Measurements from ENCODE around the gene IARS2. TPM values are rescaled to one million over a fixed set of nuclear protein-coding genes. Genes with fewer than 3 reads are reported as not detected.

The IARS2 gene
- total RNA-seq, 1 experiment from 2014 or later, result 73.9 TPM

GRCh38 chr1:220176540-220176939 is 82.6 kb downstream of the IARS2 start:
- H3K9me3 Mint-ChIP-seq, result no peaks in the 10 kb centered on the region
- peaks cover 39% of the 10 kb centered on the region for H3K36me3 Mint-ChIP-seq
- ATAC-seq (no peak; the same call in 1 of the 2 replicates), DNase-seq (ENCODE audit: low spot score) (no peak)
- 0 out of 2 replicates have a peak overlapping the region, but pooled peaks have one; percentile 31 for H3K27ac Mint-ChIP-seq
- H3K4me1 Mint-ChIP-seq, result no peaks in the 10 kb centered on the region
- H3K4me3 Mint-ChIP-seq, result no peak overlapping the region
- CTCF ChIA-PET, result no interaction called here
- no peaks in the 10 kb centered on the region for H3K27me3 Mint-ChIP-seq (ENCODE audit: low read depth)
- POLR2A ChIA-PET, result no interaction called here
- TF ChIP-seq ZNF281 (CRISPR knock-in tag; IDR thresholded peaks at IDR 0.05), result no peak
- no peak for TF ChIP-seq ERG (CRISPR knock-in tag; IDR thresholded peaks at IDR 0.05)
- no peak for TF ChIP-seq ATF1 (CRISPR knock-in tag; IDR thresholded peaks at IDR 0.05)
- TF ChIP-seq GRHL2 (CRISPR knock-in tag; IDR thresholded peaks at IDR 0.05; ENCODE audit: insufficient replicate concordance, severe bottlenecking), result no peak
- TF ChIP-seq ZNF512 (CRISPR knock-in tag; IDR thresholded peaks at IDR 0.05; ENCODE audit: borderline replicate concordance), result no peak
- no peak for TF ChIP-seq ZNF263 (CRISPR knock-in tag; IDR thresholded peaks at IDR 0.05; ENCODE audit: low read depth)
- no peak for TF ChIP-seq MAX (CRISPR knock-in tag; IDR thresholded peaks at IDR 0.05)
- no peak for TF ChIP-seq SOX15 (CRISPR knock-in tag; IDR thresholded peaks at IDR 0.05)

GRCh38 chr1:220182111-220182510 is 88.2 kb downstream of the IARS2 start:
- no peak for ATAC-seq
- Mint-ChIP-seq H3K36me3 (peaks cover 34% of the 10 kb centered on the region), H3K4me3 (no peak overlapping the region), H3K9me3 (no peaks in the 10 kb centered on the region), H3K27me3 (ENCODE audit: low read depth) (no peaks in the 10 kb centered on the region), H3K27ac (no peak overlapping the region), H3K4me1 (no peaks in the 10 kb centered on the region)
- ChIA-PET POLR2A (no interaction called here), CTCF (no interaction called here)
- no peak for DNase-seq (ENCODE audit: low spot score)
- TF ChIP-seq TEAD4 (CRISPR knock-in tag; IDR thresholded peaks at IDR 0.05) (no peak), GABPB1 (CRISPR knock-in tag; IDR thresholded peaks at IDR 0.05) (no peak), NFE2L1 (CRISPR knock-in tag; IDR thresholded peaks at IDR 0.05) (no peak), ZNF512 (CRISPR knock-in tag; IDR thresholded peaks at IDR 0.05; ENCODE audit: borderline replicate concordance) (no peak), NR1H2 (CRISPR knock-in tag; IDR thresholded peaks at IDR 0.05) (no peak), FOXJ3 (CRISPR knock-in tag; IDR thresholded peaks at IDR 0.05; ENCODE audit: borderline replicate concordance) (no peak), ATF2 (CRISPR knock-in tag; IDR thresholded peaks at IDR 0.05; ENCODE audit: borderline replicate concordance, low read depth) (no peak), CREB1 (CRISPR knock-in tag; IDR thresholded peaks at IDR 0.05) (no peak), SOX15 (CRISPR knock-in tag; IDR thresholded peaks at IDR 0.05) (no peak), ZSCAN18 (CRISPR knock-in tag; IDR thresholded peaks at IDR 0.05) (no peak), CTCF (IDR thresholded peaks at IDR 0.05) (no peak), MAX (CRISPR knock-in tag; IDR thresholded peaks at IDR 0.05) (no peak), TEAD1 (CRISPR knock-in tag; IDR thresholded peaks at IDR 0.05) (no peak)

Measured in WTC11 (cell line).